Measurements from ENCODE around the gene TRNAU1AP.
A peak's percentile ranks its signal among the peaks of the same experiment; 100 is the strongest.
"Not testable (repeated sequence)": the region's sequence is repeated elsewhere in the genome, so short reads cannot be mapped to it uniquely, and the experiment has no call there.

TRNAU1AP gene
- total RNA-seq: 23.4 to 55.5 (median 35.3) reads per million in 9 experiments

DNA sequence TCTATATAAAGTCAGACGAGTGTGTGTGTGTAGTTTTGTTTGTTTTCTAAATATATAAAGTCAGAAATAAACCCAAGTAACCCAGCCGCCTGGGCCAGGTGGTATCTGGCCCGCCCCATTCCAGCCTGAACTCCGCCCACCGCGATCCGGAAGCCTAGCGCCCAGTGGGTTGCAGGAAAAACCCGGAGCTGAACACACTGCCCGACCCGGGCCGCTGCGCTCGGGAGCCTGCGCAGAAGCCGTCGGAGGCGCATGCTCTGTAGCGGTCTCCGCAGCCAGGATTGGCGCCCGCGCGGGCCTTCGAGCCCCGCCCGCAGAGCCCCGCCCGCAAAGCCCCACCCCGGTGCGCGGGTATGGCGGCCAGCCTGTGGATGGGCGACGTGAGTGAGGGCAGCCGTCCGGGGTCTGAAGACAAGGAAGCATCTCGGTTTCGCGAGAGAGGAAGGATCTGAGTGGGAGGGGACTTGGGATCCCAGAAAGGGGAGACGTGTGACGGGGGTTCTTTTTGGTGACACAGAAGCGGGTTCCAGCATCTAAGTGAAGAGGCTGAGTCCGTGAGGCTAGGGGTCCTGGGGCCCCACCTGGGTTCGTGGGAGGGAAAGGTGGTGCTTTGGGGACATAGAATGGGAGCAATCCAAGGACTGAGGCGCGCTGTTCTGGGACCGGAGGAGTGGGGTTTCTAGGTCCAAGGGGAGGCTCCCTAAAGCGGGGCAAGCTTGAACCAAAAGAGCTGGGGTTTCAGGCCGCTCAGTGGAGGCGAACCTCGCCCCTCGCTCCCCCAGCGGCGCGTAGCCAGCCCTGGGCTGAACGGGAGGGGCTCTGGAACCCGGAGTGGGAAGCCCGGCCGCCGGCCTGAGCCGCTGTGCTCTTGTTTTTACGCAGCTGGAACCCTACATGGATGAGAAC is at the start of gene TRNAU1AP:
Gene TRNAU1AP, plus strand, starts transcription at position 328 of the 906 bp plus-strand sequence. Its CDS starts 26 bp downstream, at position 354.
- peak within 1 kb of the TSS; percentile 91 to 96 for H3K4me3 Mint-ChIP-seq
- peak; percentile 94 for ATAC-seq (replicated peaks)

DNA sequence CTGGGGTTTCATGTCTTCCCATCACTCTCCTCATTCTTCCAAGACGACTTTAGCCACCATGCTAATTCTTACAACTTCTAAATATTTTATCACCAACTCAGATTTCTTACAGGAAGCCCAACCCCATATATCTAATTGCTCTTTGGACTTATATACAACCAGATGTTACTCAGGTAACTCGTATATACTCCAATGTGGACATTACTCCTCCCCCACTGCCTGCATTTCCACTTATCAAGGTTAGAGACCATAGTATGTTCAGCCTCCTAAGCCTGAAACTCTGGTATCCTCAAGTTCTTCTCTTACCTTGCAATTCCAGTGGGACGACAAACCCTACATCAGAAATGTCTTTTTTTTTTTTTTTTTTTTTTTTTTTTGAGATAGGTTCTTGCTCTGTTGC is 49.8 kb upstream of the TRNAU1AP start:
- DNase-seq (no peak), ATAC-seq (replicated peaks) (no peak)
- H3K4me3 Mint-ChIP-seq: no peak overlapping the region
- H3K27ac Mint-ChIP-seq: no peak overlapping the region
- peaks cover 14 to 24% of the 10 kb centered on the region in 2 donors for H3K4me1 Mint-ChIP-seq (ENCODE audit: low read depth in 2 of 2)
- no peaks in the 10 kb centered on the region for H3K27me3 Mint-ChIP-seq
- no peaks in the 10 kb centered on the region for H3K9me3 Mint-ChIP-seq
- peaks cover 40% of the 10 kb centered on the region for H3K36me3 Mint-ChIP-seq (ENCODE audit: insufficient read depth)

More for the DNA sequence above, at the start of gene TRNAU1AP:
- no peaks in the 10 kb centered on the region for H3K9me3 Mint-ChIP-seq
- no peaks in the 10 kb centered on the region for H3K27me3 Mint-ChIP-seq
- peaks cover 53% of the 10 kb centered on the region for H3K36me3 Mint-ChIP-seq (ENCODE audit: insufficient read depth)
- peaks cover 6 to 23% of the 10 kb centered on the region in 2 donors for H3K4me1 Mint-ChIP-seq (ENCODE audit: low read depth in 2 of 2)
- peak within 1 kb of the TSS; percentile 95 to 97 for H3K27ac Mint-ChIP-seq
- DNase-seq: peak; percentile 97 to 98 (median 98)

DNA sequence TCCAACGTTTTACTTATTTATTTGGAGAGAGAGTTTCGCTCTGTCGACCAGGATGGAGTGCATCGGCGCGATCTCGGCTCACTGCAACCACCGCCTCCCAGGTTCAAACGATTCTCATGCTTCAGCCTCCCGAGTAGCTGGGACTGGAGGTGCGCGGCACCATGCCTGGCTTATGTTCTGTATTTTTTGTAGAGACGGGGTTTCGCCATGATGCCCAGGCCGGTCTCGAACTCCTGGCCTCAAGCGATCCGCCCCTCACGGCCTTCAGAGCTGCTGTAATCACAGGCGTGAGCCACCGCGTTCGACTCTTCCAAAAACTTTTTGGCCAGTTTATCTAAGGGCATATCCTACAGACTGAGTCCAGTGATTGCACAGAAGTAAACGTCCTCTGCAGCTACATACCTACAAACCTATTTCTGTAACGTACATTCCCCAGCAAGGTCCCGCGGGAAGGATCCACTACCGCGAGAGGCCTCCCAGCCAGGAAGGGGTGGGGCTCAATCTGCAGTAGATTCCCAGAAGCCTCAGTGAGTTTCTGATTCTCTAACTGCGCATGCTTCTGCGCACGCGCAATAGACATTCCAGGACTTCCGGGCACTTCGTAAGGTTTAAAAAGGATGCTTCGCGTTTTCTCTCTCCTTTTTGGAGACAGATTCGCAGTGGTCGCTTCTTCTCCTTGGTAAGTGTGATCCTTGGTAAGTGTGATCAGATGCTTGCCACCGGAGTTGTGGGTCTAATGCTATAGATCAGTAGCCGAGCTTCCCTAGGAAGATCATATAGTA is 47.3 kb upstream of the TRNAU1AP start, which contains the start of gene RCC1:
Gene RCC1, plus strand, starts transcription at position 638 of the 782 bp plus-strand sequence. CDS start 23,824 bp downstream, outside the sequence.
- H3K4me1 Mint-ChIP-seq (ENCODE audit: low read depth in 2 of 2): peaks cover 39 to 49% of the 10 kb centered on the region in 2 donors
- ATAC-seq (replicated peaks) (peak; percentile 91), DNase-seq (peak; percentile 92)
- H3K27ac Mint-ChIP-seq: peak within 1 kb of the TSS; percentile 98
- H3K36me3 Mint-ChIP-seq (ENCODE audit: insufficient read depth): peaks cover 61% of the 10 kb centered on the region
- H3K9me3 Mint-ChIP-seq: no peaks in the 10 kb centered on the region
- H3K4me3 Mint-ChIP-seq: peak within 1 kb of the TSS; percentile 98 to 100
- H3K27me3 Mint-ChIP-seq: no peaks in the 10 kb centered on the region

DNA sequence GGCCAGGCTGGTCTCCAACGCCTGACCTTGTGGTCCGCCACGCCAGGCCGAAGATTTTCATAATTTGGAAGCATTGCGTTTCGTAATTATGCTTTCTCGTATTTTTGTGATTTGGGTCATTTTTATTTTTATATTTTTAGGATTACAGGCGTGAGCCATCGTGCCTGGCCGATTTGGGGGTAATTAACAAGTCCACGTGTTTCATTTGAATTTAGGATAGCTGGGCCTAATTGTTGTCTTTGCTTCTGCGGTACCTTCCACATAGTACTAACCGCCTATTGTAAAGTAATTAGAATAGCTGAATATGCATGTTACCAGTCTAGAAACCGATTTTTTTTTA is 46.0 kb upstream of the TRNAU1AP start:
- peak overlapping the region; percentile 98 to 100 for H3K4me3 Mint-ChIP-seq
- DNase-seq (no peak), ATAC-seq (replicated peaks) (no peak)
- H3K4me1 Mint-ChIP-seq (ENCODE audit: low read depth in 2 of 2): peaks cover 45 to 58% of the 10 kb centered on the region in 2 donors
- no peaks in the 10 kb centered on the region for H3K9me3 Mint-ChIP-seq
- peak overlapping the region; percentile 98 for H3K27ac Mint-ChIP-seq
- H3K27me3 Mint-ChIP-seq: no peaks in the 10 kb centered on the region
- peaks cover 73% of the 10 kb centered on the region for H3K36me3 Mint-ChIP-seq (ENCODE audit: insufficient read depth)

DNA sequence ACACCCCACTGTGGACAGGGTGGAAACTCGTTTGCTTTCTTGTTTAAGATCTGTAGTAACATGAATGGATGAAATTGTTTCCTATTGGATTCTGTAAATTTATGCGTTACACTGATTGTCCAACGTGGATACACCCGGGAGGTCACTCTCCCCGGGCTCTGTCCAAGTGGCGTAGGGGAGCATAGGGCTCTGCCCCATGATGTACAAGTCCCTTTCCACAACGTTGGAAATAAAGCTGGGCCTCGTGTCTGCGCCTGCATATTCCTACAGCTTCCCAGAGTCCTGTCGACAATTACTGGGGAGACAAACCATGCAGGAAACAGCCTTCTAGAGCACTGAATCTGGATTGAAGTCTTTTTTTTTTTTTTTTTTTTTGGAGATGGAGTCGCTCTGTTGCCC is 45.6 kb upstream of the TRNAU1AP start:
- no peak for DNase-seq
- no peak for ATAC-seq (replicated peaks)
- peak overlapping the region; percentile 98 for H3K27ac Mint-ChIP-seq
- no peaks in the 10 kb centered on the region for H3K9me3 Mint-ChIP-seq
- peaks cover 49 to 61% of the 10 kb centered on the region in 2 donors for H3K4me1 Mint-ChIP-seq (ENCODE audit: low read depth in 2 of 2)
- H3K4me3 Mint-ChIP-seq: peak overlapping the region; percentile 98 to 100
- H3K36me3 Mint-ChIP-seq (ENCODE audit: insufficient read depth): peaks cover 77% of the 10 kb centered on the region
- H3K27me3 Mint-ChIP-seq: no peaks in the 10 kb centered on the region

DNA sequence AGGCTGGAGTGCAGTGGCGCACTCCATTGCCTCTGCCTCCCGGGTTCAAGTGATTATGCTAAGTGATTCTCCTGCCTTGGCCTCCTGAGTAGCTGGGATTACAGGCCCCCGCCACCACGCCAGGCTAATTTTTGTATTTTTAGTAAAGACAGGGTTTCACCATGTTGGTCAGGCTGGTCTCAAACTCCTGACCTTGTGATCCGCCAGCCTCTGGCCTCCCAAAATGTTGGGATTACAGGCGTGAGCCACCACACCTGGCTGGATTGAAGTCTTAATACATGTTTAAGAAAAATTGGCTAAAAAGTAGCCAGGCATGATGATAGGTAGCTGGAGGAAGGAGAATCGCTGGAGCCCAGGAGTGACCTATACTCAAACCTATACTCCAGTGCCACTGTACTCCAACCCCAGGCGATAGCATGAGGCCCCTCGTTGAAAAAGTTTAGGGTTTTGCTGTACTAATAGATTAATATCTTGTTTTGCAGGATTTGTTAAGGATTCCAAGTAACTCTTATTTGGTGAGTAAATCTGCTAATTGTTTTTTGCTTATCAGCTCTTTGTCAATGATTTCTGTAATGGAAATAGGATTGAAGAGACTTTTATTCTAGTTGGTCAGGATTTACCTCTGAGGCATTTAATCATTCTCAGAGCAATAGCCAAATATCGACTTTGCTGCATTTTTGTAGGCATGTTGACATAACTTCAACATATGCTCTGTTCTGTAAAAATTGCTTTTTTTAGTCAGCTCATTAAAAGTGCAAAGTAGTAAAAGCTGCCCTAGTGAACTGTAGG is 45.0 kb upstream of the TRNAU1AP start:
- H3K27me3 Mint-ChIP-seq: no peaks in the 10 kb centered on the region
- peak overlapping the region; percentile 98 for H3K27ac Mint-ChIP-seq
- peaks cover 83% of the 10 kb centered on the region for H3K36me3 Mint-ChIP-seq (ENCODE audit: insufficient read depth)
- H3K4me1 Mint-ChIP-seq (ENCODE audit: low read depth in 2 of 2): peaks cover 54 to 67% of the 10 kb centered on the region in 2 donors
- H3K4me3 Mint-ChIP-seq: peak overlapping the region; percentile 98 to 100
- ATAC-seq (replicated peaks): no peak
- DNase-seq: no peak
- H3K9me3 Mint-ChIP-seq: no peaks in the 10 kb centered on the region

DNA sequence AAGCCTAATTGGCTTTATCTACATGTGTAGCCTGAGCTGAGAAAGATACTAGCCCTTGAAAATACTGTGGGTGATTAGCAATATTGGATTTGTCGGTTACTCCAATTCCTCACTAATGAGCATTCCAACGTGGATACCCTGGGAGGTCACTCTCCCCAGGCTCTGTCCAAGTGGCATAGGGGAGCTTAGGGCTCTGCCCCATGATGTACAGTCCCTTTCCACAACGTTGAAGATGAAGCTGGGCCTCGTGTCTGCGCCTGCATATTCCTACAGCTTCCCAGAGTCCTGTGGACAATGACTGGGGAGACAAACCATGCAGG is 44.5 kb upstream of the TRNAU1AP start:
- H3K27me3 Mint-ChIP-seq: no peaks in the 10 kb centered on the region
- peak overlapping the region; percentile 92 to 98 for H3K27ac Mint-ChIP-seq
- no peaks in the 10 kb centered on the region for H3K9me3 Mint-ChIP-seq
- H3K36me3 Mint-ChIP-seq (ENCODE audit: insufficient read depth): peaks cover 89% of the 10 kb centered on the region
- ATAC-seq (replicated peaks): no peak
- peak overlapping the region; percentile 98 to 100 for H3K4me3 Mint-ChIP-seq
- H3K4me1 Mint-ChIP-seq (ENCODE audit: low read depth in 2 of 2): peaks cover 54 to 67% of the 10 kb centered on the region in 2 donors
- DNase-seq: no peak

DNA sequence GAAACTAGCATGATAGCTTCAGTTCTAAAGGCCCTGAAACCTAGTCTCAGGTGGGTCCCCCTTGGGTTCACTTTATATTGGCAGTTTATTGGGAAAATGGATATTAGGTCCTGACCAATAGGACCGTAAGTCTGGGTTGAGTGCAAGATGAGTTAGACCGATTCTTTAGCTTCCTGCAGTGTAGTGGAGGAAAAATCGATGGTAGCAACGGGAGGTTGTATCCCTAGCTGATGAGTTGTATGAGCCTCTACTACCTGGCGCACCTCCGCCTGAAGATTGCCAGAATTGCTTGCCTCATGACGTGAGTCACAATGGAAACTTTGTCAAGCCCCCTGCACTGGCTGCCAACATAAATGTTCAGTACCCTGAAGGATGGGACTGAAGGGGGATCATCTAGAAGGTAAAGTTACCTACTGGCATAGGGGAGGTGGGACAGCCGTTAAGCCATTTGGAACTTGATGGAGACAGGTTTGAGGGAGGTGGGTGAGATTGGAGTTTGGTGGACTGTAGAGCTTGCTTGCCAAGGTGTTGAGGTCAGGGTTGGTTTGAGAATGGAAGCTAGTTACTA is 43.1 kb upstream of the TRNAU1AP start:
- H3K4me1 Mint-ChIP-seq (ENCODE audit: low read depth in 2 of 2): peaks cover 54 to 67% of the 10 kb centered on the region in 2 donors
- H3K4me3 Mint-ChIP-seq: peak overlapping the region; percentile 98 to 100
- ATAC-seq (replicated peaks): no peak

DNA sequence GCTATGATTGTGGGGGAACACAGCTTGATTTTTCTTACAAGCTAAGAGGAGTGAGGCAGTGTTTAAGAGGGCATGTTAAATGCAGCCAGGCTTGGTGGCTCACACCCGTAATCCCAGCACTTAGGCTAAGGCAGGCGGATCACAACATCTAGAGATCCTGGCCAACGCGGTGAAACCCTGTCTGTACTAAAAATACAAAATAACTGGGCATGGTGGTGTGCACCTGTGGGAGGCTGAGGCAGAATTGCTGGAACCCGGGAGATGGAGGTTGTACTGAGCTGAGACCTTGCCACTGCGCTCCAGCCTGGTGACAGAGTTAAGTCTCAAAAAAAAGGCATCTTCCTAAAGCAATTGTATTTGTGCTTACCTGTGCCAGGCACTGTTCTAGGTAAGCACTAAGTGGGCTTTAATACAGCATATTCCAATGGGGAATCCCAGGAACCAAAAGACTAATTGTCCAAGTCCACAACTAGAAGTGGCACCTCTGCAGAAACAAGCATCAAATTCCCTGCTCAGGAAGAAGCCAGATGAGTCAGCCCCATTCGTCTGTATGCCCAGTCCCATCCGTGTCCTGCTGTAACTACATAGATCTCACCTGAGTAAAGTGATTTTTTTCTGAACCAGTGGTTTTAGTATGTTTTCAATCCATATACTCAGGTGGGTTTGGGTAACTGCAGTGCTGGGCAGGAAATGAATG is 42.5 kb upstream of the TRNAU1AP start:
- DNase-seq (no peak), ATAC-seq (replicated peaks) (peak; percentile 10)
- Mint-ChIP-seq H3K4me3 (peak overlapping the region; percentile 98 to 100), H3K9me3 (no peaks in the 10 kb centered on the region), H3K27me3 (no peaks in the 10 kb centered on the region), H3K27ac (peak overlapping the region; percentile 92), H3K4me1 (ENCODE audit: low read depth in 2 of 2) (peaks cover 52 to 64% of the 10 kb centered on the region in 2 donors), H3K36me3 (ENCODE audit: insufficient read depth) (peaks cover 99% of the 10 kb centered on the region)

More for the DNA sequence above, 43.1 kb upstream of the TRNAU1AP start:
- peaks cover 96% of the 10 kb centered on the region for H3K36me3 Mint-ChIP-seq (ENCODE audit: insufficient read depth)
- H3K27me3 Mint-ChIP-seq: no peaks in the 10 kb centered on the region
- H3K27ac Mint-ChIP-seq: peak overlapping the region; percentile 92
- H3K9me3 Mint-ChIP-seq: no peaks in the 10 kb centered on the region
- no peak for DNase-seq

DNA sequence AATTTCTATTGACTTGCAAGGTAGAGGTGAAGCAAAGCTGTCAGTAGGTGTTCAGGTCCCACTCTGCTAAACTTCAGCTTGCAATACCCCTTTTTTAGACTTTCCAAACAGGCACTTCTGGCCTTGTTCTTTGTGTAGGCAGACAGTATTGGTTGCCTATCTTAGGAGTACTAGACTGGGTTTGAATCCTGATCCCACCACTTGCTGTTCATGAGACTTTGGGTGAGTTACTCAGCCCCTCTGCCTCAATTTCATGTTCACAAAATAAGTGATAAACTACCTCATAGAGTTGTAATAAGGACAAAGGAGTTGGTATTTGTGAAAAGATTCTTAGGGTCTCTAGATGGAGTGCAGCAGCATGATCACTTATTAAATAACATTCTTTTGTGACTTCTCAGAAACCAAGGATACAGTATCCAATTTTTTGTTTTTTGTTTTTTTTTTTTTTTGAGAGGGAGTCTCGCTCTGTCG is 41.9 kb upstream of the TRNAU1AP start:
- DNase-seq (no peak), ATAC-seq (replicated peaks) (no peak)
- Mint-ChIP-seq H3K36me3 (ENCODE audit: insufficient read depth) (peaks cover 94% of the 10 kb centered on the region), H3K4me3 (peak overlapping the region; percentile 98 to 100), H3K9me3 (no peaks in the 10 kb centered on the region), H3K4me1 (ENCODE audit: low read depth in 2 of 2) (peaks cover 46 to 58% of the 10 kb centered on the region in 2 donors), H3K27ac (peak overlapping the region; percentile 92), H3K27me3 (no peaks in the 10 kb centered on the region)

DNA sequence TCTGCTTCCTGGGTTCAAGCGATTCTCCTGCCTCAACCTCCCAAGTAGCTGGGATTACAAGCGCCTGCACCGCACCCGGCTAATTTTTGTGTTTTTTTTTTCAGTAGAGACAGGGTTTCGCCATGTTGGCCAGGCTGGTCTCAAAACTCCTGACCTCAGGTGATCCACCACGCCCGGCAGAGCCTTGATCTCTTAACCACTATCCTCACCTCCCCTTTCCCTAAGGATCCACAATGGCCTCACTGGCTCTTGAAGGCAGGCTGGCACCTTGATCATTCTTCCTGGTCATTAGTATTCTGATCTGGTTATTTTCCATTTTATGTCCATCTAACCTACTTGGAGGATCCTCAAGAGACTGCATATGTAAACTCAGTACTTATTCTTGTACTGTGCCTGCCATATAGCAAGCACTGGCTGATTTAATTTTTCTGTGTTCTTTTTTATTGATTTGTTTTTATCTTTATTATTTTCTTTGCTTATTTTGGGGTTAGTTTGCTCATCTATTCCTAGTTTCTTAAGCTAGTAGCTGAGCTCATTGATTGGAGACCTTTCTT is 40.8 kb upstream of the TRNAU1AP start:
- DNase-seq: no peak
- peaks cover 83% of the 10 kb centered on the region for H3K36me3 Mint-ChIP-seq (ENCODE audit: insufficient read depth)
- peak overlapping the region; percentile 98 to 100 for H3K4me3 Mint-ChIP-seq
- no peaks in the 10 kb centered on the region for H3K9me3 Mint-ChIP-seq
- H3K27me3 Mint-ChIP-seq: no peaks in the 10 kb centered on the region
- no peak for ATAC-seq (replicated peaks)
- peaks cover 44 to 53% of the 10 kb centered on the region in 2 donors for H3K4me1 Mint-ChIP-seq (ENCODE audit: low read depth in 2 of 2)
- peak overlapping the region; percentile 86 to 92 for H3K27ac Mint-ChIP-seq

DNA sequence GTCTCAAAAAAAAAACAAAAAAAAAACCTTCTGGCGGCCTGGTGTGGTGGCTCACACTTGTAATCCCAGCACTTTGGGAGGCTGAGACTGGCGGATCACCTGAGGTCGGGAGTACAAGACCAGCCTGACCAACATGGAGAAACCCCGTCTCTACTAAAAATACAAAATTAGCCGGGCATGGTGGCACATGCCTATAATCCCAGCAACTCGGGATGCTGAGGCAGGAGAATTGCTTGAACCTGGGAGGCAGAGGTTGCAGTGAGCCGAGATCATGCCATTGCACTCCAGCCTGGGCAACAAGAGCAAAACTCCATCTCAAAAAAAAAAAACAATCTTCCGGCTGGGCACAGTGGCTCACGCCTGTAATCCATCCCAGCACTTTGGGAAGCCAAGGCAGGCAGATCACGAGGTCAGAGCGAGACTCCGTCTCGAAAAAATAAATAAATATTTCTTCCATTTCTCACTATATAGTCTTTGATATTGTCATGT is 38.4 kb upstream of the TRNAU1AP start:
- Mint-ChIP-seq H3K36me3 (ENCODE audit: insufficient read depth) (peaks cover 70% of the 10 kb centered on the region), H3K4me1 (ENCODE audit: low read depth in 2 of 2) (peaks cover 41 to 44% of the 10 kb centered on the region in 2 donors), H3K27ac (peak overlapping the region in 1 of 2 donors; percentile 80)
- H3K27me3 Mint-ChIP-seq; H3K9me3 Mint-ChIP-seq; H3K4me3 Mint-ChIP-seq; DNase-seq; ATAC-seq (replicated peaks): not testable (repeated sequence)

Data from effector memory CD8-positive, alpha-beta T cell (primary cell).